8988T (cell line): Measurements from ENCODE around the gene VWA8.
"Not testable (repeated sequence)": the region's sequence is repeated elsewhere in the genome, so short reads cannot be mapped to it uniquely, and the experiment has no call there.

ENCODE experiments used
- DNase-seq: peaks from one replicate; pipeline ENCODE4 v3.0.0; 2011

Gene VWA8

GRCh38 chr13:41639237-41639904 is 321.5 kb downstream of the VWA8 start:
- DNase-seq, result no peak

DNA sequence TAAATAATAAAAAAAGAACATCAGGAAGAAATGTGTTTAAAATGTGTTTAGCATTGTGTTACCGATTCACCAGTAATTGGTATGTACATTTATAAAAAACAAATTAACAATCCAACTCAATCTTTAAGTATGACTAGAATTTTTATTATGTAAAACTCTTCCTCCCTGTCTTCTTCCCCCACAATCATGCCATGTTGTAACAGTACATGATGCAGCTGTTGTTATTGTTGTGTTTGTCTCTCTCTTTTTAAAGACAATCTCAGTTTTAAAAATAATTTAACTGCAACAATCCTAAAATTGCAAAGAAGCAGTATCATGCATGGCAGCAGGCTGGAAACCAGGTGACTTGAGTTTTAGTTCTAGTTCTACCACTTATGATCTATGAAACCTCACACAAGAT is 323.3 kb downstream of the VWA8 start:
- no peak for DNase-seq

GRCh38 chr13:41637032-41637431 is 323.9 kb downstream of the VWA8 start:
- DNase-seq, result not testable (repeated sequence)

GRCh38 chr13:41636590-41636989 is 324.3 kb downstream of the VWA8 start:
- DNase-seq, result not testable (repeated sequence)

GRCh38 chr13:41634407-41634806 is 326.5 kb downstream of the VWA8 start:
- no peak for DNase-seq

GRCh38 chr13:41633776-41634175 is 327.1 kb downstream of the VWA8 start:
- DNase-seq, result no peak

GRCh38 chr13:41631296-41631965 is 329.5 kb downstream of the VWA8 start:
- no peak for DNase-seq

GRCh38 chr13:41627425-41627824 is 333.5 kb downstream of the VWA8 start:
- no peak for DNase-seq

DNA sequence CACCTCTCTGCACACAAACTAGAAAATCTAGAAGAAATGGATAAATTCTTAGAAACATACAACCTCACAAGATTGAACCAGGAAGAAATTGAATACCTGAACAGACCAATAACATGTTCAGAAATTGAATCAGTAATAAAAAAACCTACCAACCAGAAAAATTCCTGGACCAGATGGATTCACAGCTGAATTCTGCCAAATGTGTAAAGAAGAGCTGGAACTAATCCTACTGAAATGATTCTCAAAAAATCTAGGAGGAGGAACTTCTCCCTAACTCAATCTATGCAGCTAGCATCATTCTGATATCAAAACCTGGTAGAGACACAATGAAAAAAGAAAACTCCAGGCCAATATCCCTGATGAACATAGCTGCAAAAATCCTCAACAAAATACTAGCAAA is 336.9 kb downstream of the VWA8 start:
- DNase-seq, result no peak

DNA sequence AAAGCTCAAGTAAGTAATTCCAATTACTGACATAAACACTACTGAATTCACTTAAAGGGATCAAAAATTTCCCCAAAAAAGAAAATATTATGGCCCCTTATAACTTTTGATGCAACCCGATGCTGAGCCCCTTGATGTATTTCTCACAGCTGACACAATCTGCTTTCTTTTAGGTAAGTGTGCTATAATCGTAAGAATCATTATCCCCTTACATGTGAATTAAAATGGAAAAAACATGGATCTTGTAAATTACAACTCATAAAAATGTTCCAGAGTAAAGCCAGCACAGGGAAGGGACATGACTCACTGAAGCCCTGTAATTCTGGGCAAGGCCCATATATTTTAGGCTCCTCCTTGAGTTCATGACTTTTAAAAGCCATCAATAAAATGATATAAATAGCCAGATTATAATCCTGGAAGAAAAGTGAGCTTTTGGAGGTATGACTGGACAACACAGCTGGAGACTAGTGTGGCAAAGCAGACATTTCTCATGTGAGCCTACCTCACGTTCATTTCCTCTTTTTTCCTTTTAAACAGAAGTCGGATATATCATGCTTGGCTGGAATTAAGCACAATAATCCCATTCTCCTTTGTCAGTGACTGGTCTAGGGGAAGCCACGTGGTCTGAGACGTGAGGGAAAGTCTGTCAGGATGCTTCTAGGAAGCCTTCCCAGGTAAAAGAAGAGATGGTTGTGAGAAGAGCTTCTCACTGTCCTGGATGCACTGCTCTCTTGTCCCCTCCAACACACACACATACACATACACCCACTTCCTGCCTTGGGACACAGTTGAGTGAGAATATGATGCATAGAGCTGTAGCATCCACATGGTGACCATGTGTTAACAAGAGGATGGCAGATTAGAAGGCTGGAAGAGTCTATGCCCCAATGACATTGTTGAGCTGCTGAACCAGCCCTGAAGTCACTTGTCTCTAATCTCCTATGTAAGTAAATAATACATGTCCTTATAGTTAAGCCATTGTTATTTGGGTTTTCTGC is 338.2 kb downstream of the VWA8 start:
- no peak for DNase-seq

GRCh38 chr13:41621716-41622431 is 339.0 kb downstream of the VWA8 start:
- no peak for DNase-seq

DNA sequence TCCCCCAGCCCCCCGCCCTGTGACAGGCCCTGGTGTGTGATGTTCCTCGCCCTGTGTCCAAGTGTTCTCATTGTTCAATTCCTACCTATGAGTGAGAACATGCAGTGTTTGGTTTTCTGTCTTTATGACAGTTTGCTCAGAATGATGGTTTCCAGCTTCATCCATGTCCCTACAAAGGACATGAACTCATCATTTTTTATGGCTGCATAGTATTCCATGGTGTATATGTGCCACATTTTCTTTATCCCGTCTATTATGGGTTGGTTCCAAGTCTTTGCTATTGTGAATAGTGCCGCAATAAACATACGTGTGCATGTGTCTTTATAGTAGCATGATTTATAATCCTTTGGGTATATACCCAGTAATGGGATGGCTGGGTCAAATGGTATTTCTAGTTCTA is 343.3 kb downstream of the VWA8 start:
- not testable (repeated sequence) for DNase-seq

- DNase-seq, result no peak
Measured at GRCh38 chr13:41616151-41616550, 344.8 kb downstream of the VWA8 start.

DNA sequence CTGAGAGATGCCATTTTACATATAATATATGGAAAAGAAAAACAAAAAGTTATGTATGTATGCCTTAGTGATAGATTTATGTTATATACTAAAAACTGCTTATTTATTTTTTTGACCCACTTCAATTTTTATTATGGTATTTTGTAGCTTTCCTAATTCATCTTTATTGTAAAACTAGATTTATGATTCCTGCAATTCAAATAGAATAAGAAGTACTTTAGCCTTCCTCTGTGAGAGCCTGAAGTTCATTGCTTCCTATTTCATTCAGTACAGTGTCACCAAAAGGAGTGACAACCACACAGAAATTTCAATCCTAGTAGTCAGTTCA is 345.4 kb downstream of the VWA8 start:
- no peak for DNase-seq

GRCh38 chr13:41614671-41615527 is 346.0 kb downstream of the VWA8 start:
- DNase-seq, result no peak

GRCh38 chr13:41613984-41614661 is 346.8 kb downstream of the VWA8 start:
- DNase-seq, result no peak

GRCh38 chr13:41613471-41613870 is 347.4 kb downstream of the VWA8 start:
- DNase-seq, result no peak

DNA sequence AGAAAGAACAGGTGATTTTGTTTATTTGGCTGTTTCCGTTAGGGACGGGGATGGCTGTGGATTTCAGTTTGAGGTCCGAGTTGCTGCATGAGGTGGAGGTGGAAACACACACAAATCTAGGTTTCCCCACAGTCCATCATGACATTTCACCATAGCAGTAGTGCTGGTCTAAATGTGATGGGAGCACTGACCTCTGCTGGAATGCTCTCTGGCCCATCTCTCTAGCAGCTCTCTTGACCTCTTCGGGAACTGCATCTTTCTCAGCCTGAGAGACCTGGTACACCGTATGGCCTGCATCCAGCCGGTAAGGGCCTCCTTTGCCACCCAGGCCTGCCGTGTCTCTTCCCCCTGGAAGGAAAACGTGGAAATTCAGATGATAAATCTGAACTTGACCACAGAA is 349.5 kb downstream of the VWA8 start:
- no peak for DNase-seq

GRCh38 chr13:41610404-41610803 is 350.5 kb downstream of the VWA8 start:
- no peak for DNase-seq

- no peak for DNase-seq
Measured at GRCh38 chr13:41609828-41610227, 351.1 kb downstream of the VWA8 start.

GRCh38 chr13:41608839-41609177 is 352.1 kb downstream of the VWA8 start:
- DNase-seq, result no peak
